Omental fat pad (tissue), 4 donors: ENCODE results near the gene INSC. TPM values are rescaled to one million over a fixed set of nuclear protein-coding genes. Genes with fewer than 3 reads are reported as not detected.

Experiments used
- ATAC-seq: fragments of 150-250 bp; one replicate; pipeline ENCODE4 v1.9.1; 2016; ENCODE audit warnings: mild to moderate bottlenecking, moderate library complexity; ENCODE audit not compliant: low FRiP score
- DNase-seq: peaks from one replicate; pipeline ENCODE4 v3.0.0-alpha.2; 2019; ENCODE audit warnings: low spot score
- CTCF ChIP-seq, 3 donors: fragments of 450-650 bp; IDR thresholded peaks; one replicate each; pipeline ENCODE4 v1.5.1; 2016 to 2017; ENCODE audit warnings: antibody characterized with exemption in 3 of 3, mild to moderate bottlenecking in 3 of 3, moderate library complexity in 2 of 3
- total RNA-seq, 4 donors: library from RNA; depleted of rRNA; stranded (reverse); fragments of >200 nt; gene quantifications; one replicate each; pipeline ENCODE4 v1.1.0, GENCODE V29; 2016

The INSC gene
- total RNA-seq, 4 donors from 2014 or later = 3.0 TPM; not detected in 3

GRCh38 chr11:15074206-15075161, 40.2 kb upstream of the INSC start:
- ATAC-seq = peak; percentile 84

DNA sequence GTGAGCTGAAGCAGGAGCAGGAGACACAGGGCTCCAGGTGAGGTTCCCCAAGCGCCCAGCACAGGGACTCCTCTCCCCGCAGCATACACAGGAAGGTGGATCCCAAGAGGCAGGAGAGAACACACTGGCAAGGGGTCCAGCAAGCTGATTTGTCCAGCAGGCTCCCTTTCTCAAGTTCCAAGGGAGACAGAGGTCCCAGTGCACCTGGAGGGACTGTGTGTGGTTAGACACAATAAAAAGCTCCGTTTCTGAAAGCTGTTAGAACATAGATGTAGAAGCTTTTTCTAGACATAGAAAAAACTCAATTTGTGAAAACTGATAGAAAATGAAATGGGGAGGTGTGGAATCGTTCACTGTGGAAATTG, 39.6 kb upstream of the INSC start:
- no peak for DNase-seq
- ATAC-seq = no peak
- TF ChIP-seq CTCF (IDR thresholded peaks at IDR 0.05) = peak in 1 of 3 donors; percentile 31

More at GRCh38 chr11:15074206-15075161, 40.2 kb upstream of the INSC start:
- DNase-seq = peak; percentile 87
- no peak for TF ChIP-seq CTCF (IDR thresholded peaks at IDR 0.05)

DNA sequence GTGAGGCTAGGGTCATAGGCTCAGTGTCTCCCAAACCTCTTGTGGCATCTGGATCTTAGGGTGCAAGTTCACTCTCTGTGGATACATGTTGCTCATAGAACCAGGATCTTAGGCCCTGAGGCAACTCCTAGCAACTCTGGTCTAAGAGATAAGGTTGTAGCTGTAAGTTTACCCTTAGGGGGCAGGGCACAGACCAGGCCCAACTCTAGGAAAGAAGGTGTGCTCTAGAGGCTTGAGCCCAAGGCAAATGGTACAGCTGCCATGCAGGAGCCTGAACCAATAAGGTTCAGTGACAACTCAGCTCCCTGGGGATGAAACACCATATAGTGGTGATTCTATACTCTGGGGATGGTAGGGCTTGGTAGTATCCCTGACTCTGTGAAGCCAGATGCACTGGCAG, 23.5 kb upstream of the INSC start:
- ATAC-seq (no peak), DNase-seq (no peak)

GRCh38 chr11:15091625-15092024, 23.1 kb upstream of the INSC start:
- DNase-seq = no peak
- no peak for TF ChIP-seq CTCF (IDR thresholded peaks at IDR 0.05)
- no peak for ATAC-seq

More for the DNA sequence above, 23.5 kb upstream of the INSC start:
- no peak for TF ChIP-seq CTCF (IDR thresholded peaks at IDR 0.05)

- no peak for ATAC-seq
- no peak for DNase-seq
- TF ChIP-seq CTCF (IDR thresholded peaks at IDR 0.05) = no peak
Measured at GRCh38 chr11:15093432-15093831, 21.3 kb upstream of the INSC start.

DNA sequence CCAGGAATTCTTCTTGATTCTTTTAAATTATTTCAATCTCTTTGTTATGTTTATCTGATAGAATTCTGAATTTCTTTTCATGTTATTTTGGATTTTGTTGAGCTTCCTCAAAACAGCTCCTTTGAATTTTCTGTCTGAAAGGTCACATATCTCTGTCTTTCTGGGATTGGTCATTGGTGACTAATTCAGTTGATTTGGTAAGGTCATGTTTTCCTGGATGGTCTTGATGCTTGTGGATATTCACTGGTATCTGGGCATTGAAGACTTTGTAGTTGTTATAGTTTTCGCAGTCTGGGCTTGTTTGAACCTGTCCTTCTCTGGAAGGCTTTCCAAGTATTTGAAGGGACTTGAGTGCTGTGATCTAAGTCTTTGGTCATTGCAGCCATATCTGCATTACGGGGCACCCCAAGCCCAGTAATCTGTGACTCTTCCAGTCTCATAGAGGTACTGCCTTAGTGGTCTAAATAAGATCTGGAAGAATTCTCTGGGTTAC, 18.9 kb upstream of the INSC start:
- DNase-seq = no peak
- no peak for TF ChIP-seq CTCF (IDR thresholded peaks at IDR 0.05)
- ATAC-seq = no peak

GRCh38 chr11:15097411-15097810, 17.3 kb upstream of the INSC start:
- ATAC-seq (no peak), DNase-seq (no peak)
- no peak for TF ChIP-seq CTCF (IDR thresholded peaks at IDR 0.05)
